Measurements from ENCODE around the gene POLR1A. TPM values are rescaled to one million over a fixed set of nuclear protein-coding genes. Genes with fewer than 3 reads are reported as not detected.

POLR1A gene
- polyA plus RNA-seq, 1 donor, result 14.6 TPM

GRCh38 chr2:86038291-86039081, 67.2 kb downstream of the POLR1A start:
- DNase-seq (ENCODE audit: low read depth), result no peak

- DNase-seq (ENCODE audit: low read depth), result no peak
Observed at GRCh38 chr2:86037795-86038192, 67.9 kb downstream of the POLR1A start.

GRCh38 chr2:86037141-86037794, 68.4 kb downstream of the POLR1A start:
- peak; percentile 68 for DNase-seq (ENCODE audit: low read depth)

- peak; percentile 84 for DNase-seq (ENCODE audit: low read depth)
Observed at GRCh38 chr2:86036669-86037138, 69.0 kb downstream of the POLR1A start.

- DNase-seq (ENCODE audit: low read depth), result peak; percentile 52
Observed at GRCh38 chr2:86035883-86036668, 69.6 kb downstream of the POLR1A start.

GRCh38 chr2:86035376-86035882, 70.3 kb downstream of the POLR1A start:
- DNase-seq (ENCODE audit: low read depth), result no peak

GRCh38 chr2:86033751-86034692, 71.7 kb downstream of the POLR1A start:
- no peak for DNase-seq (ENCODE audit: low read depth)

- no peak for DNase-seq (ENCODE audit: low read depth)
Observed at GRCh38 chr2:86032861-86033595, 72.7 kb downstream of the POLR1A start.

GRCh38 chr2:86031606-86032005, 74.1 kb downstream of the POLR1A start:
- DNase-seq (ENCODE audit: low read depth), result no peak

GRCh38 chr2:86031151-86031550, 74.5 kb downstream of the POLR1A start:
- no peak for DNase-seq (ENCODE audit: low read depth)

GRCh38 chr2:86029873-86030272, 75.8 kb downstream of the POLR1A start:
- DNase-seq (ENCODE audit: low read depth), result no peak

- no peak for DNase-seq (ENCODE audit: low read depth)
Observed at GRCh38 chr2:86028766-86029381, 76.8 kb downstream of the POLR1A start.

- no peak for DNase-seq (ENCODE audit: low read depth)
Observed at GRCh38 chr2:86027922-86028765, 77.5 kb downstream of the POLR1A start.

- DNase-seq (ENCODE audit: low read depth), result no peak
Observed at GRCh38 chr2:86027196-86027921, 78.3 kb downstream of the POLR1A start.

GRCh38 chr2:86026744-86027065, 79.0 kb downstream of the POLR1A start:
- no peak for DNase-seq (ENCODE audit: low read depth)

- DNase-seq (ENCODE audit: low read depth), result no peak
Observed at GRCh38 chr2:86025976-86026743, 79.5 kb downstream of the POLR1A start.

GRCh38 chr2:86025229-86025820, 80.4 kb downstream of the POLR1A start:
- no peak for DNase-seq (ENCODE audit: low read depth)

Data from forelimb muscle (tissue), 1 donor.